Endothelial cell of umbilical vein (primary cell): ENCODE measurements around the gene NHP2. TPM values are rescaled to one million over a fixed set of nuclear protein-coding genes. Genes with fewer than 3 reads are reported as not detected.

Experiments
- BruUV-seq: library from RNA; stranded (reverse); fragments of 400-500 nt; replicated peaks from 2 replicates; lab custom pipeline; 2021; lab: Mats Ljungman, UMichigan
- CTCF ChIA-PET: fragments of 300-600, 350-600 bp; sonication (Branson Sonifier 250); formaldehyde crosslinking; loops from one replicate; lab custom pipeline; 2021; ENCODE audit warnings: antibody characterized with exemption, inconsistent platforms; lab: Charles Lee
- POLR2A ChIA-PET: fragments of 300-600, 350-600 bp; sonication (Branson Sonifier 250); formaldehyde crosslinking; loops from one replicate; lab custom pipeline; 2021; ENCODE audit warnings: antibody characterized with exemption, inconsistent platforms; lab: Charles Lee
- DNase-seq: peaks from one replicate; pipeline ENCODE4 v3.0.0-alpha.2; 2011; ENCODE audit warnings: low read depth, low spot score
- FAIRE-seq: peaks from 2 replicates; lab custom pipeline; 2011; peaks lifted over from hg19 to GRCh38; lab: Jason Lieb, UNC
- H2AFZ ChIP-seq: 2 replicates; pipeline ENCODE4 v1.6.0; 2012; ENCODE audit warnings: low read depth, low read length, control low read depth, inconsistent platforms
- H3K27ac ChIP-seq: 2 replicates; pipeline ENCODE4 v1.5.1; 2011; ENCODE audit warnings: low read depth, mild to moderate bottlenecking, control low read depth, low read length, moderate library complexity; ENCODE audit not compliant: insufficient read depth
- H3K27me3 ChIP-seq, 2 experiments: 2 replicates each; pipeline versions ENCODE4 v1.6.0 to v1.6.1; 2011; ENCODE audit warnings: low read length in 2 of 2, mixed read lengths in 1 of 2; ENCODE audit not compliant: control insufficient read depth in 2 of 2, insufficient read depth in 2 of 2
- H3K36me3 ChIP-seq, 2 experiments: 2 replicates in 1 of 2; 3 replicates in 1 of 2; pipeline ENCODE4 v1.5.1; 2011; ENCODE audit warnings: low read length in 2 of 2, mild to moderate bottlenecking in 1 of 2, moderate library complexity in 1 of 2; ENCODE audit not compliant: control insufficient read depth in 2 of 2, insufficient read depth in 2 of 2; ENCODE audit errors: extremely low read depth in 1 of 2
- H3K4me1 ChIP-seq: 3 replicates; pipeline ENCODE4 v1.5.1; 2011; ENCODE audit warnings: mild to moderate bottlenecking, low read length; ENCODE audit not compliant: control insufficient read depth, insufficient read depth; ENCODE audit errors: extremely low read depth
- H3K4me2 ChIP-seq: 2 replicates; pipeline ENCODE4 v1.6.1; 2011; ENCODE audit warnings: low read length, control low read depth, mixed read lengths; ENCODE audit not compliant: insufficient read depth
- H3K4me3 ChIP-seq, 3 experiments: fragments of 200-600 bp in 1 of 3; sonication (generic), shearing (Covaris generic) in 1 of 3; replicated peaks in 1 of 3; 2 replicates each; pipeline ENCODE4 v1.5.1; 2011 to 2016; ENCODE audit warnings: control low read depth in 3 of 3, low read length in 3 of 3, mild to moderate bottlenecking in 2 of 3, inconsistent platforms in 1 of 3, low read depth in 1 of 3, moderate library complexity in 1 of 3; ENCODE audit not compliant: insufficient read depth in 1 of 3
- H3K79me2 ChIP-seq: 2 replicates; pipeline ENCODE4 v1.6.0; 2012; ENCODE audit warnings: low read length, inconsistent platforms; ENCODE audit not compliant: control insufficient read depth, insufficient read depth
- H3K9ac ChIP-seq: replicated peaks from 2 replicates; pipeline ENCODE3; 2011; ENCODE audit warnings: low read length, control low read depth; ENCODE audit not compliant: insufficient read depth; ENCODE audit errors: extremely low read depth
- H3K9me1 ChIP-seq: replicated peaks from 3 replicates; pipeline ENCODE4 v1.6.0; 2011; ENCODE audit warnings: mild to moderate bottlenecking, low read length; ENCODE audit not compliant: control insufficient read depth, insufficient read depth; ENCODE audit errors: extremely low read depth
- H3K9me3 ChIP-seq: replicated peaks from 2 replicates; pipeline ENCODE4 v1.5.1; 2012; ENCODE audit warnings: low read length, inconsistent platforms; ENCODE audit not compliant: control insufficient read depth, insufficient read depth
- H4K20me1 ChIP-seq: replicated peaks from 2 replicates; pipeline ENCODE3; 2011; ENCODE audit warnings: mild to moderate bottlenecking, low read length; ENCODE audit not compliant: control insufficient read depth, insufficient read depth; ENCODE audit errors: extremely low read depth
- CTCF ChIP-seq, 2 donors: IDR thresholded peaks; 1 replicate in 1 of 2; 2 replicates in 1 of 2; pipeline ENCODE4 v1.5.1; 2011; ENCODE audit warnings: low read length in 2 of 2, mild to moderate bottlenecking in 2 of 2, moderate library complexity in 2 of 2, control low read depth in 1 of 2, inconsistent platforms in 1 of 2, low read depth in 1 of 2; ENCODE audit not compliant: insufficient read depth in 1 of 2; ENCODE audit errors: extremely low read depth in 1 of 2
- EZH2 ChIP-seq: IDR thresholded peaks from 2 replicates; pipeline ENCODE4 v1.6.1; 2012; ENCODE audit warnings: borderline replicate concordance, low read depth, mild to moderate bottlenecking, moderate library complexity, low read length, inconsistent platforms; ENCODE audit not compliant: severe bottlenecking
- FOS ChIP-seq: IDR thresholded peaks from 2 replicates; pipeline ENCODE4 v1.6.1; 2011; ENCODE audit warnings: mild to moderate bottlenecking, low read length, moderate library complexity, borderline replicate concordance; ENCODE audit not compliant: insufficient read depth
- GATA2 ChIP-seq: IDR thresholded peaks from 2 replicates; pipeline ENCODE4 v1.7.0; 2011; ENCODE audit warnings: low read depth, mild to moderate bottlenecking, moderate library complexity, mixed read lengths, low read length; ENCODE audit not compliant: insufficient read length, insufficient read depth
- JUN ChIP-seq: IDR thresholded peaks from 2 replicates; pipeline ENCODE4 v1.6.1; 2011; ENCODE audit warnings: borderline replicate concordance, low read depth; ENCODE audit not compliant: insufficient read length, insufficient read depth
- MYC ChIP-seq: IDR thresholded peaks from one replicate; pipeline ENCODE4 v1.6.1; 2011; ENCODE audit warnings: mild to moderate bottlenecking, low read depth, low read length
- POLR2A ChIP-seq: IDR thresholded peaks from 2 replicates; pipeline ENCODE4 v1.6.1; 2012; ENCODE audit warnings: low read depth, mild to moderate bottlenecking, control low read depth, low read length
- dilution Hi-C: fragments of 300-500 bp; cut with MboI; formaldehyde crosslinking; loops from one replicate; pipeline ENCODE4 v1.15.0; 2019; ENCODE audit warnings: low sequenced_read_pairs; ENCODE audit not compliant: extremely low pct_ligation_motif_present
- intact Hi-C: fragments of 100-400 bp; cut with micrococcal nuclease; formaldehyde crosslinking; loops from one replicate; pipeline ENCODE4 v1.10.0; 2022
- polyA plus RNA-seq, 4 experiments: library from polyadenylated mRNA; depleted of rRNA in 3 of 4; stranded (reverse) in 3 of 4; unstranded in 1 of 4; fragments of >200 nt; gene quantifications; 2 replicates each; pipeline versions ENCODE4 v1.2.1 to v1.2.3, GENCODE V29; 2011 to 2012; ENCODE audit warnings: missing spikeins in 1 of 4
- total RNA-seq: library from RNA; stranded (reverse); gene quantifications from 2 replicates; pipeline ENCODE4 v1.2.3, GENCODE V29; 2021
- TF ChIP-seq, protein P1 (sequence below): IDR thresholded peaks from 2 replicates; pipeline ENCODE4 v1.6.1; 2011; ENCODE audit not compliant: insufficient read depth, insufficient read length

The NHP2 gene
- total and polyA plus RNA-seq, 2 donors (not counting 3 experiments of a cell fraction or from before 2014, with no cell fraction given): 205 to 220 TPM

- Histone ChIP-seq H3K4me3 (no peak overlapping the region), H3K36me3 (no peaks in the 10 kb centered on the region), H3K27ac (no peak overlapping the region), H3K4me1 (peaks cover 10% of the 10 kb centered on the region), H3K9ac (no peak overlapping the region), H4K20me1 (no peaks in the 10 kb centered on the region), H2AFZ (no peak overlapping the region), H3K27me3 (no peaks in the 10 kb centered on the region), H3K79me2 (peaks cover 7% of the 10 kb centered on the region), H3K9me3 (no peaks in the 10 kb centered on the region), H3K9me1 (no peaks in the 10 kb centered on the region), H3K4me2 (no peak overlapping the region)
- no peak for DNase-seq
- CTCF ChIA-PET: interaction anchor here (1.1 to 1.5 kb wide), 4 partner anchors 10 to 43 kb away, joined by 3 to 10 read pairs (median 3); partner anchors contain the start of gene NHP2
- dilution Hi-C loops: no loop called here
- FAIRE-seq: no peak
- no TSS peak for BruUV-seq
- POLR2A ChIA-PET: no interaction called here
- TF ChIP-seq FOS: no peak
- TF ChIP-seq CTCF (IDR thresholded peaks at IDR 0.05; ENCODE audit: extremely low read depth in 1 of 2, insufficient read depth in 1 of 2, low read depth in 1 of 2, low read length in 2 of 2): no peak
- no peak for TF ChIP-seq JUN
- intact Hi-C loops: loop anchor here (10.0 kb wide), 1 partner anchor 616 kb away; the partner anchor contains the start of gene PDLIM7
These were observed 43.2 kb downstream of the NHP2 start for GRCh38 chr5:178110511-178110910.

GRCh38 chr5:178108966-178109365 lies 44.7 kb downstream of the NHP2 start:
- Histone ChIP-seq H3K4me3 (no peak overlapping the region), H4K20me1 (no peaks in the 10 kb centered on the region), H3K4me2 (no peak overlapping the region), H3K27me3 (no peaks in the 10 kb centered on the region), H3K4me1 (no peaks in the 10 kb centered on the region), H3K79me2 (no peaks in the 10 kb centered on the region), H3K9me1 (no peaks in the 10 kb centered on the region), H3K27ac (no peak overlapping the region), H3K9me3 (no peaks in the 10 kb centered on the region), H3K36me3 (no peaks in the 10 kb centered on the region), H2AFZ (no peak overlapping the region), H3K9ac (no peak overlapping the region)
- TF ChIP-seq CTCF (IDR thresholded peaks at IDR 0.05; ENCODE audit: extremely low read depth in 1 of 2, insufficient read depth in 1 of 2, low read depth in 1 of 2, low read length in 2 of 2) (no peak), POLR2A (no peak), MYC (no peak), FOS (no peak), GATA2 (no peak), EZH2 (no peak), JUN (no peak)
- TF ChIP-seq, protein P1, sequence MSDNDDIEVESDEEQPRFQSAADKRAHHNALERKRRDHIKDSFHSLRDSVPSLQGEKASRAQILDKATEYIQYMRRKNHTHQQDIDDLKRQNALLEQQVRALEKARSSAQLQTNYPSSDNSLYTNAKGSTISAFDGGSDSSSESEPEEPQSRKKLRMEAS: no peak
- dilution Hi-C loops (no loop called here), intact Hi-C loops (no loop called here)
- DNase-seq (no peak), FAIRE-seq (no peak)
- ChIA-PET POLR2A (no interaction called here), CTCF (interaction anchor here (5.1 kb wide), 1 partner anchor 33 kb away, joined by 26 read pairs; no protein-coding TSS in a partner anchor)
- no TSS peak for BruUV-seq
